Glomerular endothelial cell (primary cell): Measurements from ENCODE around the gene RRP15. TPM values are rescaled to one million over a fixed set of nuclear protein-coding genes. Genes with fewer than 3 reads are reported as not detected.

ENCODE experiments used
- DNase-seq: peaks from one replicate; pipeline ENCODE4 v3.0.0-alpha.2; 2011; ENCODE audit warnings: low read depth, low spot score; ENCODE audit errors: extremely low read depth
- total RNA-seq: library from RNA; depleted of rRNA; stranded (reverse); fragments of >200 nt; gene quantifications from 2 replicates; pipeline ENCODE4 v1.2.3, GENCODE V29; 2015

RRP15 gene
- total RNA-seq, 1 donor from 2014 or later = 4.5 TPM

DNA sequence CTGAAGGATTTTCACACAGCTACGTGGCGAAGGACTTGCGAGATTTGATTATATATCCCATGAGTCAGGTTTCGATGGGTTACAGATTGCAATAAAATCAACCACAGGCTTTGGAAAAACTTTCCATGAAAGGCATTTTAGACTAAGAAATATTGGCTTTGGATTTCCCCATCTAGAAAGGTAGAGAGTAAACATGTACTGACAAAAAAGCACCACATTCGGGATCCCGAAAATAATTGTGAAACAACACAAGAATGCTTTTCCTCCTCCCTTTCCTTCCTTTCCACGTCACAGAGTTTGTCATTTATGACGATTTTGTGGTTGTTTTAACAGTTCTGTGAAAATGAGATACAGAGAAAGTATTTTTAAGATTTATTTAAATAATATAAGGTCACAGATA is 98.6 kb downstream of the RRP15 start:
- peak; percentile 76 for DNase-seq

DNA sequence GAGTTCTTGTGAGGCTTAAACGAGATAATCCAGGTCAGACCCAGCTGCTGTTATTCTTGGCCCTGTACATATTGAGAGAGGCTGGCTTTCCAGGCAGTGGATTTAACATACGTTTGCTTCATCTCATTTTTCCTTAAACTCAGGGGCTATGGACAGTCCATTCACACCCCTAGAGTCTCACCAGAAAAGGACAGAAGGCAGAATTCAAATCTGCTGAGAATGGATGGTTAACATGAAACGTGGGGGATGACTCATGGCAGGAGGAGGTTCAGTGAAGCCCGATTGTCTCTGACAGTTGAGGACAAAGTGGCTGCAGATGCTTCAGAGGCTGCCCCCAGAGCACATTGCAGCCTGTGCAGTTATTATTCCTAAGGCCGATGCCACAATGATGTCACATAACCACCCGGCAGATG is 99.5 kb downstream of the RRP15 start:
- DNase-seq = no peak

Other genes with a start within 250 kb of the RRP15 start
- 16.9 and 48.7 TPM in 2 replicates for gene TGFB2, start 60.0 kb downstream of the RRP15 start, total RNA-seq